Fibroblast of lung (primary cell): ENCODE data around the gene NDUFAF2. TPM values are rescaled to one million over a fixed set of nuclear protein-coding genes. Genes with fewer than 3 reads are reported as not detected.

ENCODE experiments used
- DNase-seq, 2 donors: peaks; one replicate each; pipeline versions ENCODE4 v3.0.0 to v3.0.0-alpha.2; 2010; ENCODE audit warnings: low read depth in 2 of 2
- H2AFZ ChIP-seq: 2 replicates; pipeline ENCODE4 v1.5.1; 2012; ENCODE audit warnings: low read length, control low read depth, inconsistent platforms
- H3K27ac ChIP-seq: 2 replicates; pipeline ENCODE4 v1.5.1; 2011; ENCODE audit warnings: low read length, control low read depth; ENCODE audit not compliant: insufficient read depth
- H3K27me3 ChIP-seq: 2 replicates; pipeline ENCODE4 v1.5.1; 2011; ENCODE audit warnings: mild to moderate bottlenecking, low read length; ENCODE audit not compliant: control insufficient read depth, insufficient read depth
- H3K36me3 ChIP-seq: 2 replicates; pipeline ENCODE4 v1.5.1; 2011; ENCODE audit warnings: low read length; ENCODE audit not compliant: control insufficient read depth, insufficient read depth
- H3K4me1 ChIP-seq: 2 replicates; pipeline ENCODE4 v1.5.1; 2011; ENCODE audit warnings: low read length; ENCODE audit not compliant: control insufficient read depth, insufficient read depth; ENCODE audit errors: extremely low read depth
- H3K4me2 ChIP-seq: 2 replicates; pipeline ENCODE4 v1.5.1; 2011; ENCODE audit warnings: low read length, control low read depth; ENCODE audit not compliant: insufficient read depth; ENCODE audit errors: extremely low read depth
- H3K4me3 ChIP-seq, 4 experiments: fragments of 200-600 bp in 1 of 4; sonication (generic) in 1 of 4; replicated peaks in 1 of 4; 2 replicates each; pipeline ENCODE4 v1.5.1; 2011 to 2016; ENCODE audit warnings: low read length in 4 of 4, low read depth in 3 of 4, mild to moderate bottlenecking in 3 of 4, control low read depth in 2 of 4, inconsistent platforms in 1 of 4, mixed read lengths in 1 of 4; ENCODE audit not compliant: insufficient read depth in 1 of 4; ENCODE audit errors: control extremely low read depth in 1 of 4
- H3K79me2 ChIP-seq: 2 replicates; pipeline ENCODE4 v1.5.1; 2012; ENCODE audit warnings: mild to moderate bottlenecking, low read length, inconsistent platforms; ENCODE audit not compliant: control insufficient read depth, insufficient read depth
- H3K9ac ChIP-seq: 2 replicates; pipeline ENCODE4 v1.5.1; 2011; ENCODE audit warnings: mild to moderate bottlenecking, low read length, control low read depth; ENCODE audit not compliant: insufficient read depth
- H3K9me3 ChIP-seq: 2 replicates; pipeline ENCODE4 v1.5.1; 2012; ENCODE audit warnings: low read depth, low read length; ENCODE audit not compliant: control insufficient read depth, insufficient read depth
- H4K20me1 ChIP-seq: 2 replicates; pipeline ENCODE4 v1.5.1; 2011; ENCODE audit warnings: low read length; ENCODE audit not compliant: control insufficient read depth, insufficient read depth; ENCODE audit errors: extremely low read depth
- EZH2 ChIP-seq: IDR thresholded peaks from 2 replicates; pipeline ENCODE4 v1.5.1; 2012; ENCODE audit warnings: low read length, control low read depth, mild to moderate bottlenecking; ENCODE audit errors: missing control alignments
- polyA plus RNA-seq, 2 donors: library from polyadenylated mRNA; depleted of rRNA in 1 of 2; stranded (reverse) in 1 of 2; unstranded in 1 of 2; fragments of >200 nt; gene quantifications; 2 replicates each; pipeline ENCODE4 v1.2.1, GENCODE V29; 2011 to 2012; ENCODE audit warnings: missing spikeins in 1 of 2
- total RNA-seq: library from RNA; depleted of rRNA; stranded (reverse); fragments of >200 nt; gene quantifications from 2 replicates; pipeline ENCODE4 v1.2.1, GENCODE V29; 2014
- TF ChIP-seq, protein P1 (sequence below), 2 donors: IDR thresholded peaks in 1 of 2; conservative IDR thresholded peaks in 1 of 2; 1 replicate in 1 of 2; 2 replicates in 1 of 2; pipeline ENCODE4 v1.5.1; 2011 to 2012; ENCODE audit warnings: low read length in 2 of 2, control low read depth in 1 of 2, inconsistent platforms in 1 of 2, low read depth in 1 of 2, mild to moderate bottlenecking in 1 of 2

The NDUFAF2 gene
- total and polyA plus RNA-seq, 2 donors (not counting 1 experiment from before 2014, with no cell fraction given) = 30.9 to 53.2 TPM

DNA sequence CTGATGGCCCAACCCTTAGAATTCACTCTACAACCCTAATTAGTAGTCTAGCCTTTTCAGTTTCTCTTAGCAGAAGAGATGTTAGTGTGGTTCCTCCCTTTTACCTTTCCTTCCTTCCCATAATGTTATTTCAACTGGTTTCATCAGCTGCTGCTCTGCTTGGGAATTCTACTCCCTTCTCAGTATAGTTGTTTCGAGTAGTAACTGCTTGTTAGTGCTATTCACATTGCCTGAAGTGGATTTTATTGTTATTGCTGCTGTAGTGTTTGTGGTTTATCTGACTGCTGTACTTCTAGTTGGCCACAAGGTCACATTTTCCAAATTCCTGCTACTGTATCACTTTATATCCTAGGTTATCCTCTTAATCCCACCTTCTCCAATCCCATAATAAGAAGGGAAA, 187.6 kb downstream of the NDUFAF2 start:
- no peak overlapping the region for H3K9ac ChIP-seq
- H3K79me2 ChIP-seq = no peaks in the 10 kb centered on the region
- no peaks in the 10 kb centered on the region for H3K27me3 ChIP-seq
- H3K9me3 ChIP-seq = no peaks in the 10 kb centered on the region
- H3K4me2 ChIP-seq = no peak overlapping the region
- H3K27ac ChIP-seq = no peak overlapping the region
- H3K4me1 ChIP-seq = no peaks in the 10 kb centered on the region
- H3K36me3 ChIP-seq = no peaks in the 10 kb centered on the region
- H2AFZ ChIP-seq = no peak overlapping the region
- H4K20me1 ChIP-seq = no peaks in the 10 kb centered on the region
- no peak overlapping the region for H3K4me3 ChIP-seq
- peak; percentile 49 to 59 for DNase-seq
- TF ChIP-seq, protein P1, sequence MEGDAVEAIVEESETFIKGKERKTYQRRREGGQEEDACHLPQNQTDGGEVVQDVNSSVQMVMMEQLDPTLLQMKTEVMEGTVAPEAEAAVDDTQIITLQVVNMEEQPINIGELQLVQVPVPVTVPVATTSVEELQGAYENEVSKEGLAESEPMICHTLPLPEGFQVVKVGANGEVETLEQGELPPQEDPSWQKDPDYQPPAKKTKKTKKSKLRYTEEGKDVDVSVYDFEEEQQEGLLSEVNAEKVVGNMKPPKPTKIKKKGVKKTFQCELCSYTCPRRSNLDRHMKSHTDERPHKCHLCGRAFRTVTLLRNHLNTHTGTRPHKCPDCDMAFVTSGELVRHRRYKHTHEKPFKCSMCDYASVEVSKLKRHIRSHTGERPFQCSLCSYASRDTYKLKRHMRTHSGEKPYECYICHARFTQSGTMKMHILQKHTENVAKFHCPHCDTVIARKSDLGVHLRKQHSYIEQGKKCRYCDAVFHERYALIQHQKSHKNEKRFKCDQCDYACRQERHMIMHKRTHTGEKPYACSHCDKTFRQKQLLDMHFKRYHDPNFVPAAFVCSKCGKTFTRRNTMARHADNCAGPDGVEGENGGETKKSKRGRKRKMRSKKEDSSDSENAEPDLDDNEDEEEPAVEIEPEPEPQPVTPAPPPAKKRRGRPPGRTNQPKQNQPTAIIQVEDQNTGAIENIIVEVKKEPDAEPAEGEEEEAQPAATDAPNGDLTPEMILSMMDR (conservative IDR thresholded peaks at IDR 0.05 in 1 of 2, IDR thresholded peaks at IDR 0.05 in 1 of 2; ENCODE audit: low read depth in 1 of 2, low read length in 2 of 2) = no peak
- no peak for TF ChIP-seq EZH2

DNA sequence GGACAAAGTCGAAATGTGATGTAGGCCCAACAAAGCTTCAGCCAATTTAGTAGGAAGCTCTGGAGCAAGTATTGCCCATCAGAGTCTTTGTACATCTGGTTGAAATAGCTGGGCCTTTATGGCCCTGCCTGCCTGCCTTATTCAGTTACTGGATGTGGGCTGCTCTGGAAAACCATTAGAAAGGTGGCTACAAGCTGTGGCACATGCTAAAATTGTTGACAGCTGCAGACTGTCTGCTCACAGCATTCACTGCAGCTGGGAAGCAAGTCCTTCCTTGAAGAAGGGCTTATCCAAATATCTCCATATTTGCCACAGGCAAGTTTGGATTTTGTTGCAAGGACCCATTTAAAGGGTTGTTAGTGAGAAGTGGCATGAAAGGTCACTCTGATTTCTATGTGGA, 192.8 kb downstream of the NDUFAF2 start:
- H3K79me2 ChIP-seq = no peaks in the 10 kb centered on the region
- H3K27me3 ChIP-seq = no peaks in the 10 kb centered on the region
- no peak for DNase-seq
- H3K9ac ChIP-seq = no peak overlapping the region
- no peak overlapping the region for H3K27ac ChIP-seq
- TF ChIP-seq, protein P1 (conservative IDR thresholded peaks at IDR 0.05 in 1 of 2, IDR thresholded peaks at IDR 0.05 in 1 of 2; ENCODE audit: low read depth in 1 of 2, low read length in 2 of 2) = no peak
- no peak for TF ChIP-seq EZH2
- no peaks in the 10 kb centered on the region for H3K9me3 ChIP-seq
- H3K4me1 ChIP-seq = no peaks in the 10 kb centered on the region
- H4K20me1 ChIP-seq = no peaks in the 10 kb centered on the region
- H3K36me3 ChIP-seq = no peaks in the 10 kb centered on the region
- no peak overlapping the region for H3K4me3 ChIP-seq
- H2AFZ ChIP-seq = no peak overlapping the region
- H3K4me2 ChIP-seq = no peak overlapping the region

DNA sequence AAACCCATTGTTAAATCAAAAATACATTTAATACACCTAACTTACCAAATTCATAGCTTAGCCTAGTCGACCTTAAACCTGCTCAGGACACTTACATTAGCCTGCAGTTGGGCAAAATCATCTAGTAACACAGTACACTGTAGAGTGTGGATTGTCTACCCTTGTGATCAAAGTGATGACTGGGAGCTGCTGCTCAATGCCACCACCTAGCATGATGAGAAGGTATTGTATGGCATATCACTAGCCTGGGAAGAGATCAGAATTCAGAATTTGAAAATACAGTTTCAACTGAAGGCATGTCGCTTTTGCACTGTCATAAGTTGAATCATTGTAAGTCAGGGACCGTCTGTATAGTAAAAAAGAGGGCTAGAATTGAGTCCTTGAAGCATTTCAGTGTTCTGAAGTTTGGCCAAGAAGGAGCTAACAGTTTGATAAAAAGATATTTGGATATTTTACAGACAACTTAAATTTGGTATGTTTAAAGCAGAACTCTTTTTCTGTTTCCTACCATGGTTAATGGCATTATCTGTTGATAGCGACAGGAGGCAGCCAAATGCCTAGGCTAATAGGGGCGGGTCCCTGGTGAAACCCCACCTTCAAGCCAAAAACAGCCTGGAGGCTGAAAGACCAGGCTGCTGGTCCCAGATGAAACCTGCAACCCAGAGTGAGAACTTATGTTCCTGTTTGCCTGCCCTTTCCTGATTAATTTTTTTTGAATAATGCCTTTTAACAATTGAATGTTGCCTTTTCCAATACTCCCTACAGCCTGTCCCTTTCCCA, 194.3 kb downstream of the NDUFAF2 start:
- no peaks in the 10 kb centered on the region for H3K27me3 ChIP-seq
- no peaks in the 10 kb centered on the region for H3K4me1 ChIP-seq
- no peaks in the 10 kb centered on the region for H3K9me3 ChIP-seq
- no peak overlapping the region for H3K27ac ChIP-seq
- DNase-seq = no peak
- H3K36me3 ChIP-seq = no peaks in the 10 kb centered on the region
- no peak overlapping the region for H2AFZ ChIP-seq
- no peak overlapping the region for H3K4me3 ChIP-seq
- H3K9ac ChIP-seq = no peak overlapping the region
- H4K20me1 ChIP-seq = no peaks in the 10 kb centered on the region
- H3K79me2 ChIP-seq = no peaks in the 10 kb centered on the region
- H3K4me2 ChIP-seq = no peak overlapping the region
- TF ChIP-seq EZH2 = no peak
- TF ChIP-seq, protein P1 (conservative IDR thresholded peaks at IDR 0.05 in 1 of 2, IDR thresholded peaks at IDR 0.05 in 1 of 2; ENCODE audit: low read depth in 1 of 2, low read length in 2 of 2) = peak in 1 of 2 donors; percentile 39
